Epithelial cell of prostate (primary cell): Measurements from ENCODE around the gene ZNF366.

ENCODE experiments used
- DNase-seq: peaks from one replicate; pipeline ENCODE4 v3.0.0-alpha.2; 2011; ENCODE audit warnings: low read depth, low spot score
- H3K27ac ChIP-seq: fragments of 450-650 bp; 2 replicates; pipeline ENCODE4 v1.5.1; 2017; ENCODE audit warnings: mild to moderate bottlenecking

The ZNF366 gene, protein sequence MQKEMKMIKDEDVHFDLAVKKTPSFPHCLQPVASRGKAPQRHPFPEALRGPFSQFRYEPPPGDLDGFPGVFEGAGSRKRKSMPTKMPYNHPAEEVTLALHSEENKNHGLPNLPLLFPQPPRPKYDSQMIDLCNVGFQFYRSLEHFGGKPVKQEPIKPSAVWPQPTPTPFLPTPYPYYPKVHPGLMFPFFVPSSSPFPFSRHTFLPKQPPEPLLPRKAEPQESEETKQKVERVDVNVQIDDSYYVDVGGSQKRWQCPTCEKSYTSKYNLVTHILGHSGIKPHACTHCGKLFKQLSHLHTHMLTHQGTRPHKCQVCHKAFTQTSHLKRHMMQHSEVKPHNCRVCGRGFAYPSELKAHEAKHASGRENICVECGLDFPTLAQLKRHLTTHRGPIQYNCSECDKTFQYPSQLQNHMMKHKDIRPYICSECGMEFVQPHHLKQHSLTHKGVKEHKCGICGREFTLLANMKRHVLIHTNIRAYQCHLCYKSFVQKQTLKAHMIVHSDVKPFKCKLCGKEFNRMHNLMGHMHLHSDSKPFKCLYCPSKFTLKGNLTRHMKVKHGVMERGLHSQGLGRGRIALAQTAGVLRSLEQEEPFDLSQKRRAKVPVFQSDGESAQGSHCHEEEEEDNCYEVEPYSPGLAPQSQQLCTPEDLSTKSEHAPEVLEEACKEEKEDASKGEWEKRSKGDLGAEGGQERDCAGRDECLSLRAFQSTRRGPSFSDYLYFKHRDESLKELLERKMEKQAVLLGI

DNA sequence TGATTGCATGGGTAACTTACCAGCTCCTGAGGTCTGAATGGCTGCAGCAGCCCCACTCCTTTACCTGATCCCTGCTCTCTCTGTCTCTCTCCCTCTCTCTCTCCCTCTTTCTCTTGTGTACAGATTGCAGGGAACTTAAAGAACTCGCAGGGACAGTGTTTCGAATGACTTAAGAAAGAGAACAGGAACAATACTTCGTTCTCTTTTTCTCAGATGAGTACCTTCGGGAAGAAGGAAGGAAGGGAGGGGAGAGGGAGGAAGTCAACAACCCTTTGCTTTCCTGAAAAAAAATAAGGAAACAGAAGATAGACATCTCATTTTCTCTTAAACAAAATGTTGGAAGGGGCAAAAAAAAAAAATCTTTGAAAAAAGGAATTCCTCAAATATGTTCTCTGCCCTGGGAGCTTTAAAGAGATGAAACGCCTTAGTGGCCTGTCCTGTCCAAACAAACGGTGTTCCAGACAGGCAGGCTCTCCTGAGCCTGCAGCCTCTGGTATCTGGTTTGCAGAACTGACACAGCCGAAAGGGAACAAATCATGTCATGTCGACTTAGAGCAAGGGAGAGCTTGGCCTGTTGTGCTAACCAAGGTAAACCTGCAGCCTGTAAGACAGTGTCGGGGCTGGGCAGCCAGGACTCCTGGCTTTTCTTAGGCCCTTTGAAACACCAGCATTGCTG lies at the start of gene ZNF366:
Gene ZNF366, minus strand, starts transcription at position 180 of the 676 bp plus-strand sequence. CDS start 45,914 bp downstream, outside the sequence.
- H3K27ac ChIP-seq = no peak within 1 kb of the TSS
- DNase-seq = no peak

DNA sequence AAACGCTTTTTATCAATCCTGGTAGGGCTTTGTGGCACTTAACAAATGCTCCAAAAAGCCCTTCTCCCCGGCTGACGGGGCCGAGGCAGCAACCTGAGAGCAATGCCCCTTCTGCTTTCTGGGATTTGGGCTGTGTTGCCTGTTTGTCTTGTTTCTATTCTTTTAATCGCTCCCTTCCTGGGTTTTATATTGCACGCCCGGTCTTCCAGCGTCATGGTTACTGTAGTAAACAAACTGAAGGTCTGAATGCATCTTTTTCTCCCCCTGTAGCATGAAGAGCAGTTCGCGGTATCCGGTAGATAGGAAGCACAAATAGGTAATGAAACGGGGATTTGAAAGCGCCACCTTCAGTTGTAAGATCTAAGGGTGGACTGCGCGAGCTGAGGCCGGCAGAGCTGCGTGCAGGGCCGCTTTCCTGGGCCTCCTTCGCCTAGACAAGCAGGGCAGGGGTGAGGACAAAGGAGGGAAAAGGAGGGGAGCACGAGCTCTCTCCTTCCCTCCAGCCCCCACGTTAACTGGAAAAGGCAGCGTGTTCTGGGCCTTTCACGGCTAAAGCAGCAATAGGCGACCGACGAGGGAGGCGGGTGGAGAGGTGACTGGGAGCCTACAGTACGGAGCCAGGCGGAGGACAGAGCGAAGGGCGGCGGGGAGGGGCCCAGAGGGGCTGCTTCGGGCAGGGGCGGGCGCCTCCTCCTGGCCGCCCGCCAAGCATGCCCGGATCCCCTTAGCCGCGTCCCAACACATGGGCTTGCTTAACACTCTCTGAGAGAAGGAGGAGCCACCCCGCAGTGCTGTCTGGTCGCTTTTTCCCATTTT lies 49.3 kb upstream of the ZNF366 start:
- H3K27ac ChIP-seq = peak overlapping the region; percentile 10
- no peak for DNase-seq

DNA sequence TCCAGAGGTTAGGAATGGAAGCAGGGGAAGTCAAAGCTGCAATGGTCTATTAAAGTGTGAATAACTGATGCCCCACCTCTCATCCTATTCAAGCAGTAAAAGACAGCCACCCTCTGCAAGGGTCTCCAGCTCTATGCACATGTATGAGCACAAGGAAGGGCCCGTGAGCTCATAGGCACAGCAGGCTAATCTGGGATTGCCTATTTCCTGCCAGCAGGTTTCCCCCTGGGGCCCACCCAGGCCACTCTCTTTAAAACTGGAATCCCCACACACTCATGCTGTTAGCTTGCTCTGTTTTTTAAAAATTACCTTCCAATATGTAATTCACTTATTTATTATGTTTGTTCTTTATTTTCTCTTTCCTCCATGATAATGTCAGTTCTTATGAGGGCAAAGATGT lies 48.7 kb upstream of the ZNF366 start:
- H3K27ac ChIP-seq = no peak overlapping the region
- DNase-seq = no peak

DNA sequence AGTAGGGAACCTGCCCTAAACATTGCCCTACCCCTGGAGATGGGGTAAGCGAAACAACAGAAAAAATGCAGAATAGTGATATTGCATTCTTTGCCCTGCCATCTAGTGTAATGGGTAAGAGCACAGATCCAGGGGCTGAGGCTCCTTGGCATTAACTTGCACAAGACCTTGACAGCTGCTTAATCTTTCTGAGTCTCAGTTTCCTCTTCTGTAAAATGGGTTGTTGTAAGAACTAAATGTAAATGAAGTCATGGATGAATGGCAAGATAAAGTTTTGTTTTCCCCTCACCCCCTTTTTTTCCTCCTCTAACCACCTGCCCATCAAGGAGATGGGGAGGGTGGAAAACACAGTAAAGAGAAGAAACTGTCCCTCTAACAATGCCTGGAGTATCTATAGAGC lies 47.7 kb upstream of the ZNF366 start:
- no peak overlapping the region for H3K27ac ChIP-seq
- no peak for DNase-seq

DNA sequence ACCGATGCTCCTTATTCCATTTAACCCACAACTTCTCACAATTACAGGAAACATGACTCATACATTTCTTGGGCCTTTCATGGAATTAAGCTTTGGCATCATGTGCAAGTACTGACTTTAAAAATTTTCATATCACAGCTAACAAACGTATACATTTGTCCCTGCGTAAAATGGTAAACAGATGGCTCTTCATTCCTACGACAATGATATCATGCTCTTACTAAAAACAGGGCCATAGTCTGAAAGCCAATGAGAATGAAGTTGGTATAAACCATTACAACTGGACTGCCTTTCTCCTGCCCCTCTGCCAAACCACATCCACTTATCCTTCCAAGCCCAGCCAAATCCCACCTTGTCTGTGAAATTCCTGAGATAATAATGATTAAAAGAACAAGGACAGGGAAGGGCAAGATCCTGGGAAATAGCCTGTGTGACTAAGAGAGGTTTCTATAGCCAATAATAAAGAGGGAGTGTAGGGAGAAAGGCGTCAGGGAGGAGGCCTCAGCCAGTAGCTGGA lies 44.9 kb upstream of the ZNF366 start:
- peak overlapping the region; percentile 13 for H3K27ac ChIP-seq
- no peak for DNase-seq

DNA sequence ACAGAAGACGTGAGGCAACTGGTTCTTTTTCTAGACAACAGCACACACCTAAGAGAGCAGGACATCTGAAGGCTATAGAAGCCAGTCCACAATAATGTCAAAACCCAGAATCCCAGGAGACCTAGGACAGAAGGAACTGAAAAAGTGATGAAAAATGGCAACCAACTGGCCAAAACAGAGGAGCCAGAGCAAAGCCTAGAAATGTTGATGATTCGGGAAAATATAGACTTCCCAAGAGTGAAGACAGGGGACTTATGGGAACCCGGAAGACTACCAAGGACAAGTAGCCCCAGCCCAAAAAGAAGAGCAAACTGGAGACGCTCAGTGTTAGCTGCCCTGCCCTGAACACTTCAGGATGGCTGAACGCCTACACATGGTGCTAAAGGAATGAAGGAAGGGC lies 43.4 kb upstream of the ZNF366 start:
- H3K27ac ChIP-seq = no peak overlapping the region
- DNase-seq = no peak

DNA sequence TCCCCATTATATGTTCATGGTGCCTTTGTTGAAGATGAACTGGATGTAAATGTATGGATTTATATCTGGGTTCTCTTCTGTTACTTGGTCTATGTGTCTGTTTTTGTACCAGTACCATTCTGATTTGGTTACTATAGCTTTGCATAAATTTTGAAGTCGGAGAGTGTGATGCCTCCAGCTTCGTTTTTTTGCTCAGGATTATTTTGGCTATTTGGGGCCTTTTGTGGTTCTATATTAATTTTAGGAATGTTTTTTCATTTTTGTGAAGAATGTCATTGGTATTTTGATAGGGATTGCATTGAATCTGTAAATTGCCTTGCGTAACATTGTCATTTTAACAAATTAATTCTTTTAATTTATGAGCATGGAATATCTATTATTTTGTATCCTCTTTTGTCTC lies 36.6 kb upstream of the ZNF366 start:
- no peak overlapping the region for H3K27ac ChIP-seq
- no peak for DNase-seq

DNA sequence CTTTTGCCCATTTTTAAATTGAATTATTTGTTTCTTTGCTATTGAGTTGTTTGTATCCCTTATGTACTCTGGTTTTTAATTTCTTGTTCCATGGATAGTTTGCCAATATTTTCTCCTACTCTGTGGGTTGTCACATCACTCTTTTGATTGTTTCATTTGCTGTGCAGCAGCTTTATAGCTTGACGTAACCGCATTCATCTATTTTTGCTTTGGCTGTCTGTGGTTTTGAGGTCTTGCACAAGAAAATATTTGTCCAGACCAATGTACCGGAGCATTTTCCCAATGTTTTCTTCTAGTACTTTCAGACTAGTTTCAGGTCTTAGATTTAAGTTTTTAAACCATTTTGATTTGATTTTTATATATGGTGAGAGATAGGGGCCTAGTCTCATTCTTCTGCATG lies 36.2 kb upstream of the ZNF366 start:
- no peak overlapping the region for H3K27ac ChIP-seq
- no peak for DNase-seq

DNA sequence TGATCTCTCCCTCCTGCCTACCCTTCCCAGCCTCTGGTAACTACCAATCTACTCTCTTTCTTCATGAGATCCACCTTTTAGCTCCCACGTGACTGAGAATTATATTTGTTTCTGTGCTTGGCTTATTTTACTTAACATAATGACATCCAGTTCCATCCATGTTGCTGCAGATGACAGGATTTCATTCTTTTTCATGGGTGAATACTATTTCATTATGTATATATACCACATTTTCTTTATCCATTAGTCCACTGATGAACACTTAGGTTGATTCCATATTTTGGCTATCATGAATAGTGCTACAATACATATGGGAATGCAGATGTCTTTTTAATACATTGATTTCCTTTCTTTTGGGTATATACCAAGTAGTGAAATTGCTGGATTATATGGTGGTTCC lies 35.5 kb upstream of the ZNF366 start:
- H3K27ac ChIP-seq = no peak overlapping the region
- DNase-seq = no peak

DNA sequence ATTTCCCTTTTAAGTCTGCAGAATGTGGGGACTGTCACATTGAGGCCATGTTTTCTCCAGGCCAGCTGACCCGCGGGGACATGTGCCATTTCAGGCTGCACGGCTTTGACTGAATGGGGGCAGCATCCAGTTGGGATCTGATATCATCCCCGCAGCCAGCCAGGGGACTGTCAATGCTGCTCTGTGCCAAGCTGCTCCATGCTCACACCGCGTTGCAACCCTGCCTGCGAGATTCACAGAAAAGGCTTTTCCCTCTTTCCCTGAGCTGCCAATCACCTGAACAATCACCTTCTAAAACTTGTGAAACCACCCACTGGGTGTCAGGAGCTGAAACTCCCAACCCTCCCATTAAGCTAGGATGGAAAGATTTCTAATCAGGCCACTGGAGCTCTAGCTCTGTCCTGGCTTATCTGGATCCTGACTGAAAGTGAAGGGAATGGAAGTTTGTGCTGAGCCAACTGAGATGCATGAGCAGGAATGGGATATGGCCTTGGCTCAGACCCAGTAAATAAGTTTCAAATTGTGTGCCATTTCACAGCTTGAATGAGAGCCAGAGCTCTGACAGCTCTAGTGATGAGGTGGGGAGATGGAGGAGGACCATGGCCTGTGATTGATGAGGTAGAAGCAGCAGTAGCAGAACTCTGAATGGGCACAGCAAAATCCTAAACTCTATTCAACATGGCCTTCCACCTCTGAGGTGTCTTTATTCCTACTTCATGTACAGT lies 34.5 kb upstream of the ZNF366 start:
- DNase-seq = no peak
- no peak overlapping the region for H3K27ac ChIP-seq

DNA sequence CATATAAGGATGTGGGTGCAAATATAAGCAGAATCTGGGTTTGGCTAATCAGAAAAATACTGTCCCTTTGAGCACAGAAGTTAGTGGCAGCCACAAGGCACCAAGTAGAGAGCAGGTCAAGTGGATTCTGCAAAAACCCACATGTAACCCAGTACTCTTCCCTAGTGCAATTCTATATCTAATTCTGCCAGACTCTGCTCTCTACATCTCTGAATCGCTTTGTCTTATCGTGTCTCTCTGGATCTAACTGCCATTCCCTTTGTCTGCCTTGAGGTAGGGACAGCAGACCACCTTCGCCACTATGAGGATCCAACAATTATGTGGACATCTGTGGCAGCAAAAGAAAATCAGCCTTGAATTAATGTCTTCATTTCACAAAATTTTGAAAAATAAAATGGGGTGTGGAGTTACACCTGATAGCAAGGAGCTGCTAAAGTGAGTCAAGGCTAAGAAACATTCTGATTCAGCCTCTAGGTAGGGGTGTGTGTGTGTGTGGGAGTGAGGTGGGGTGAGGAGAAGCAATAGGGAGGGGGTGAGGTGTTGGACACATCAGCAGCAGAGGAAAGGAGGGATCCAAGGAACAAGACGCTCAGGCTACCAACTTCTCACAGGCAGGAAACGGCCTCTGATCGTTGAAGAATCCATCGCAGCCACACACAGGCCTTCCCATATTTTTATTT lies 33.7 kb upstream of the ZNF366 start:
- DNase-seq = no peak
- no peak overlapping the region for H3K27ac ChIP-seq

DNA sequence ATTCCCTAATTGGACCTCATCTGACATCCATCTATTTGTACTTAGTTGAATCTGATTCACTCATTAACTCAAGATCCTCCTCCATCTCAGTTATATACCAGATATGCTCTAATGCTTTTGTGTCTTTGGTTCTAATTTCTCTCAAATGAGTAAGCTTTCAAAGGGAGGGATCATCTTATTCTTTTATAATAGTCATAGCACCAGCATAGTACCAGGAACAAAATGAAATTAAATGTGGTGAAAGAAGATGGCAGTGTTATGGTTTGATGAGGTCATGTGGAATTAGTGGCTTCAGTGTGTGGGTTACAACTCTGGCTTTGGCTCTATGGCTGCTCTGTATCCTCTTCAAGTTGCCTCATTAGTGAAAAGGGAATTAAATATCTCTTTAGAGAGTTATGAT lies 32.5 kb upstream of the ZNF366 start:
- no peak for DNase-seq

DNA sequence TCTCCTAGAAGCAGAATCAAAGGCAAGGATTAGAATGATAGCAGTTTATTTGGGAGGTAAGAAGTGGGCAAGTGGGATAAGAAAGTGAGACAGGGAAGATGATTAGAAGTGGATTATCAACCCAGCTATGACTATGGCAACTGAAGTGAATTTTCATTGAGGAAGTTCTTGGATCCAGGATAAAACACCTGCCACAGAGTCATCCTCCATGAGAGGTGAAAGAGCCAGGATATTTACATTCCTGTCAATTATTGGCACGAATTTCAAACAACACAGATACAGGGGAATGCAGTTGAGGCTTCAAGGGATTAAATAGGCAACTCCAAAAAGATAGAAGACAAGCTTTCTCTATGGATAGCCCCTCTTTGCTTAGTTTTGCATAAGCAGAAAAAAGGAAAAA lies 31.8 kb upstream of the ZNF366 start:
- H3K27ac ChIP-seq = no peak overlapping the region
- DNase-seq = no peak

More for the DNA sequence above, 32.5 kb upstream of the ZNF366 start:
- no peak overlapping the region for H3K27ac ChIP-seq

DNA sequence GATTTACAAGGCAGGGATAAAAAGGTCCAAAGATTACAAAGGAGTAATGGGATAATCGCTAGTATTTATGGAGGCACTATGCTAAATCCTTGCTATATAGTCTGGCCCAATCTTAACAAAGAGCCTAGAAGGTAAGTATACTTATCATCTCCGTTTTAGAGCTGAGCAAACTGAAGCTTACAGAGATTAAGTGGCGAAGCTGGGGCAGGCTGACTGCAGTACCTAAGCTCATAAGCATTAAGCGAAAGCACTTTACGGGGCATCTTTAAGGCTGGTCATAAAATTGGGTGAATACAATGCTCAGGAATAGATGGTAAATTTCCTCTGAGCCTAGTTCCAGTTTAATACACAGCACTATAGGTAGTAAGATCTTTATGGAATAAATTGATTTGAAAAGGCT lies 30.0 kb upstream of the ZNF366 start:
- no peak for DNase-seq
- no peak overlapping the region for H3K27ac ChIP-seq

DNA sequence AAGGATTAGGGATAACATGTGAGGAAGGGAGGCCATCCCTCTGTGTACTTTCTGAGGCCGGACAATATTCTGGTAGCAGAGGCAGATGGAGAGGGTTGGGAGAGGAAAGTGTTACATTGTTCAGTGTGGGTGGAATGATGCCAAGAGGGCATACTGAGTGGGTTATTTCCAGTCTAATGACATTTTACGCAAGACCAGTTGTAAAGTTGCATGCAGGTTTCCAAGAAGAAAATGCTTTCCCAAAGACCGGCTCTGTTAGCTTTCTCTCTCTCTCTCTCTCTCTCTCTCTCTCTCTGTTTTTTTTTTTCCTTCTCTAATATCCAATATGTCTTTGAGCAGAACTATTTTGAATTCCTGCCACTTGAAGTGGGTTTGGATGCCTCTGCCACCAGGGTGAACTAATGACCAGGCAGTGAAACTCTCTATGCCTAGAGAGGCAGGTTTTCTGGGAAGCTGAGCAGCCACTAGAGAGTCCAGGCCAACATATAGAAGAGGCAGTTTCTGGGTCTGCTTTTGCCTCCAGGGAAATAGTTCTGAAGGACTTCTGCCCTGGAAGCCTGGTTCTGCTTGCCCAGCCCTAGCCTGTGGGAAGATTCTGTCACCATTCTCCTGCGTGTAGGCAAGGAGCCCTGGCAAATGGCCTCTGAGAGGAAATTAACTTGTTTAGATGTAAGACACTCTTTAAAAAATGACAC lies 24.4 kb upstream of the ZNF366 start:
- DNase-seq = no peak

DNA sequence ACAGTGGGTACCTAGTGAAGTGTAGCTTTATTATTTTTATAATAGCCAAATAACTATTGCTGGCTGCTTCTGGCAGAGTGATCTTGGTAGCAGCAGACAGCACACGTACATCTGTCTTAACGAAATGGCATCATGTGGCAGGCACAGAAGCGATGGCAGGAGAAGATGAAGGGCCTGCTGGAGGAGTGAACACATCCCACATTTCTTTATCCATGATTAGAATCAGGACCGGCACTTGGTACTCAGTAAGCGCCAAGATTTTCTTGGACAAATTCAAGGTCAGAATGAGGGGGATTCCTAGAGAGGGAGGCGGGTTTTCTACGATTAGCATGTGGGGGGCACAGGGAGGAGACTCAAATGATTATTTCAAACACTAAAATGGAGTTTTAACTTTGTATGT lies 23.0 kb upstream of the ZNF366 start:
- DNase-seq = no peak
- H3K27ac ChIP-seq = no peak overlapping the region

More for the DNA sequence above, 24.4 kb upstream of the ZNF366 start:
- H3K27ac ChIP-seq = no peak overlapping the region

DNA sequence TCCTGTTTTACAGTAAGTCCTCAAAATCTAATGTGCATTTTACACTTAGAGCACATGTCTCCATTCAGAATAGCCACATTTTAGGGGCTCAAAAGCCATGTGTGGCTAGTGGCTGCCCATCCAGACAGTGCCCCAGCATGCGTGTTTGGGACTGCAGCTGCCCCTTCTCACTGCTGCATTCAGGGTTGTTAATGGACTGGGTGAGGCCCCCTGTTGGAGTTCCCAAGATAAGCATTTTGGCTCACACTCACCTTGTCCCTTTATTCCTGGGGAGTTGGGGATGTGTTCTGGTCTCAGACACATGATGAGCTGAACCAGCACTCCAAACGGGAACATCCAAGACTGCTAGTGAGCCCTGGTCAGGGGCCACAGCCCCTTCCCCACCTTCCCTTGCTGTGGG lies 22.2 kb upstream of the ZNF366 start:
- DNase-seq = no peak
- H3K27ac ChIP-seq = no peak overlapping the region

DNA sequence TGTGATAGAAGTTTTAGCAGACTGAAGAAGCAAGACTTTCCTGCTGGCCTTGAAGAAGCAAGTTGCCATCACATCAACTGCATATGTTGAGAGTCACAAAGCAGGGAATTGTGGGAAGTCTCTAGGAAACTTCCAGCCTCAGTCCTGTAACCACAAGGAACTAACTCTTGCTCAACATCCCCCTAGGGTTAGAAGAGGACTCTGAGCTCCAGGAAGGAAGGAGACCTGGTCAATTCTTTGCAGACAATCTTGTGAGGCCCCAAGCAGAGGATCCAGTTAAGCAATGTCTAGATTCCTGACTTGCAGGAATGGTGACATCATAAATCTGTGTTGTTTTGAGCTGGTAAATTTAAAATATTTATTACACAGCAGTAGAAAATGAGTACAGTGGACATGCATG lies 18.6 kb upstream of the ZNF366 start:
- H3K27ac ChIP-seq = peak overlapping the region; percentile 53
- peak; percentile 46 for DNase-seq
